HK-2 (cell line): ENCODE data around the gene SLC25A33.
"Not testable (repeated sequence)": the region's sequence is repeated elsewhere in the genome, so short reads cannot be mapped to it uniquely, and the experiment has no call there.

Experiments used
- DNase-seq: peaks from one replicate; pipeline ENCODE4 v3.0.0-alpha.2; 2018; ENCODE audit not compliant: unreplicated experiment

Gene SLC25A33

DNA sequence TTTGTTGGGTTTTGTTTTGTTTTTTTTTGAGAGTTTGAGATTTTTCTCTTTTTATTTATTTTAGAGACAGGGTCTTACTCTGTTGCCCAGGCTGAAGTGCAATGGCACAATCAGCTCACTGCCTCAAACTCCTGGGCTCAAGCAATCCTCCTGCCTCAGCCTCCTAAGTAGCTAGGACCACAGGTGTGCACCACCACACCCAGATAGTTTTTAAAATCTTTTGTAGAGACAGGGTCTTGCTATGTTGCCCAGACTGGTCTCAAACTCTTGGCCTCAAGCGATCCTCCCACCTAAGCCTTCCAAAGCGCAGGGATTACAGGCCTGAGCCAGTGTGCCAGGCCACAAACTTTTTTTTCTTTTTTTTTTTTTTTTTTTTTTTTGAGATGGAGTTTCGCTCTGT, 85.8 kb downstream of the SLC25A33 start:
- DNase-seq, result not testable (repeated sequence)

DNA sequence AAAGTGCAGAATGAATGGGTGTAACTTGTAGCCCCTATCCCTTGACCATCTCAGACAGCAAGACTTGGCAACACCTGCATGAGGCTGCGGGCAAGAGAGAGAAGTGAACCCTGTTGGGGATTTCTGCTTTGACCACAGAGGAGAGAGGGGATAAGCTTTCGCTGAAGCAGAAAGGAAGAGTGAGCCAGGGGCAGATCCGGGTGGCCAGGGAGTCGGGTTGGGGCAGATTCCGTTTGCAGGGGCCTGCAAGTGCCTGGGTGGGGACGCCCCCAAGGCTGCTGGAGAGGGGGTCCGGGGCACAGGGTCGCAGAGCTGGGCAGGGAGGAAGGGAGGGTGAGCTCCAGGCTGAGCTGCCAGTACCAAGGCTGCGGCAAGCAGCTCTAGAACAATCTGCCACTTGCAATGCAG, 86.9 kb downstream of the SLC25A33 start:
- no peak for DNase-seq

DNA sequence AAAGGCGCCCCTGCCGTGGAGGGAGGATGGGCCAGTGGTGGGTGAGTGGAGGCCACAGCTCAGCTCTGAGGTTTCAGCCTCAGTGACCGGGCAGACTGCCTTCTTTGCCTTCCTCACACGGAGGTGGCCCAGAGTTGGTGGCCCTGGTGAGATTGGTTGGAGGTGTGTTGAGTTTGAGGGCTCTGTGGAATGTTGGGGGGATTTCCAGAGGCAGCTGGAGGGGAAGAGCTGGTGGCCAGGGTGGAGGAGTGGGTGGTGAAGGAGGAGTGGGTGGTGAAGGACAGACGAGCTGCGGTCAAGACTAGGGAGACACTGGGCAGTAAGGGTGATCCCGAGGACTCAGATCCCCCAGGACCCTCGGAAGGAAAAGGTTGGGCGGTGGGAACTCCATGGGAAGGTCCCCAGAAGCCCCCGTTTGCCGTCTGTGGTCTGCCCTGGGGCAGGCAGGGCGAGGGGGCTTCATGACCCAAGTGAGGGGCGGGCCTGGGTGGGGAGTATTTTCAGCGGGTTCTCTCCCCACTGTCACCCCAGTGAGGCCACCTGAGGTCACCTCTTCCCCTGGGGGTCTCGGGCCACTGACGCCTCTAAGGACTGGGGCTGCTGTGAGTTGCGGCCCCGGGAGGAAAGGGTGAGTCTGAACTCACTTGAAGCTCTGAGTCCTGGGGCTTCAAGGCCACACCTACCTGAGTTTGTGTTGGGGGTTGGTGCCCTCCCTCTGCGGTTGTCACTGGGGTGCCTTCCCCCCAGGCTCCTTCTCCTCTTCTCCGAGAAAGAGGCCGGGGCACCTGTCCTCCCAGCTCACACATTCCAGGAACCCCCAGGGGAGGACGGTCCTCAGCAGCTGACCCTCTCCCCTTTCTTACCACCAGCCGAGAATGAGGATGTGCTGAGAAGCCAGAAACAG, 89.5 kb downstream of the SLC25A33 start:
- no peak for DNase-seq

DNA sequence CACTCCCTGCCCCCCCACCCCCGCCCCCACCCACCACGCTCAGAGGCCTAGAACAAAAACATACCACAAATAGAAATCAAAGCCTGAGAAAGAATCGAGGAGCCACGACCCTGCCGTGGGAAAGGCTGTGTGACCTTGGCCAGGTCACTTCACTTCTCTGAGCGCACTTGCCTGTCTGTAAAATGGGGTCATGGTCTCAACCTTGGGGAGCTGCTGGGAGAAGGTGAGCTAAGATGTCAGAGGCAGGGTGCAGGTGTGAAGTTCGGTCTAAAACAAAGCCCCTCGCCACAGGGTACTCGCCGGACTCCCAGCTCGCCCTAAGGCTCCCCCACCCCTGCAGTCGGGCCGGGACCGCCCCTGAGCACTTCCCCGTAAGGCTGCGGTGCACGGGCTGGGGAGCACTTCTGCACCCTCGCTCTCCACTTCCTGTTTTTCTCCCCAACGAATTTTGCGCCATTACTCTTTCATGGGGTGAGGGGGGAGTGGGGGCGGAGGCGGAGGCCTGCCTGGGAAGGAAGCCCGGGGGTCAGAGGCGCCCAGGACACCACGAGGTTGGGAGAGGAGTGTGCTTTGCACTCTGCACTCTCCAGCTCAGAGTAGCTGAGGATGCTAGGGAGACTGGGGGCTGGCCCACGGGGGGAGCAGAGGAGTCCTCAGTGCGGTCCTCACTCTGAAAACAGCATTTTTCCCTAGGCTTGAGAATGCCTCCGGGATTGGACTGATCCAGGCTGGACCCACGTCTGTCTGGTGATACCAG, 90.4 kb downstream of the SLC25A33 start:
- no peak for DNase-seq

DNA sequence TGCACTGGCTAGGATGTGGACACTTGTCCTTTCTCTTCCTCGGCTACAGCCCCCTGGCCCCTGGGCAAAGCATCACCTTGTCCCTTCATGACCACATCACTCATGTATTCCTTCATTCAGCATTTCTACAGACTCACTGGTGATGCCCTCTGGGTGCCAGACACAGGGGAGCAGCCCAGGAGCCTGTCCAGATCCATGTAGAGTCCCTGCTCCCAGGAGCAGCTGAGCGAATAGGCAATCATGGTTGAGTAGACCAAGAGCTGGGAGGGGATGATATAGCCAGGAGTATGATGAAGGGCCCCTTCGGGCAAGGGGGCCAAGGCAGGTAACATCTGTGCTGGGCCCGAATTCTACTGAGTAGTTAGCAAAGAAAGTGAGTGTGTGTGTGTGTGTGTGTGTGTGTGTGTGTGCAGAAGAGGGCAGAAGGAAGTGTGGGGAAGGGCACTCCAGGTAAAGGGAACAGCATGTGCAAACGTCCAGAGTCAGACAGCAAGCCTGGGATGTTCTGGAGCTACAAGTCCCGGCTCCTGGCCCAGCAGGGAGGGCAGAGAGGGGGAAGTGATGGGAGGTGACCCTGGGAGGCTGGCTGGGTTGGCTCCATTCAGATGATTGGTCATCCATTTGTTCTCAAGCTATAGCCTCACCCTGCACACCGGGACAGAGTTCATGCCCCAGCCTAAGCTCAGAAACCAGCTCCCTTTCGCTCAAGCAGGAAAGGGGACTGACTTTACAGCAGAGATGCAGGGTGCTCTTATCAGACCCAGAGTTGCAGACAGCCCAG, 91.3 kb downstream of the SLC25A33 start:
- DNase-seq, result no peak

DNA sequence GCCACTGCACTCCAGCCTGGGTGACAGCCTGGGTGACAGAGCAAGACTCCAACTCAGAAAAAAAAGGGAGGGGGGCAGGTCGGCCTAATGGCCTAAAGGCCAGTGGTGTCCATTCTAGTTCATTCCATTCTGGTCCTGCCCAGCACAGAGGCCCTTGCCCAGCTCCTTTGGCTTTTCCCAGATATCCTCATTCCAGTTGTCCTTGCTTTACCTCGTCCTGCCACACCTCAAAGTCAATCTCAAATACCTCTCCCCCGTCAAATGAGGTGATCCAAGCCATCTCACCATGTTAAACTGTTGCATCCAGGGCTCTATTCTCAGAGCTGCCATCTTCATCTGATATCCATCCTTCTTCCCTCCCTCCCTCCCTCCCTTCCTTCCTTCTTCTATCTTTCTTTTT, 92.3 kb downstream of the SLC25A33 start:
- DNase-seq, result no peak

DNA sequence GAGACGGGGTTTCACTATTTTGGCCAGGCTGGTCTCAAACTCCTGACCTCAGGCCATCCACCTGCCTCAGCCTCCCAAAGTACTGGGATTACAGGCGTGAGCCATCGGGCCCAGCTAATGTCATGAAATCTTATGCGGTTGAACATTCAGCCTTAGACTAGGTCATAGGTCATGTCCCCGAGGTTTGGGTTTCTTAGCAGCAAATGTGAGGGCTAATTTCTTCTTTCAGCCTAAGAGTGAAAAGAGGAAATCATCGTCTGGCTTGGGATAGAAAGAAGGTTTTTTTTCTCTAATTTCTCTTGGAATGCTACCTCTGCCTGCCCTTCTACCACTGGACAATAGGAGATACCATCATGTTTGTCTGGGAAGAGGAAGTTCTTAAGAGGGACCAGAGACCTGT, 94.2 kb downstream of the SLC25A33 start:
- no peak for DNase-seq

DNA sequence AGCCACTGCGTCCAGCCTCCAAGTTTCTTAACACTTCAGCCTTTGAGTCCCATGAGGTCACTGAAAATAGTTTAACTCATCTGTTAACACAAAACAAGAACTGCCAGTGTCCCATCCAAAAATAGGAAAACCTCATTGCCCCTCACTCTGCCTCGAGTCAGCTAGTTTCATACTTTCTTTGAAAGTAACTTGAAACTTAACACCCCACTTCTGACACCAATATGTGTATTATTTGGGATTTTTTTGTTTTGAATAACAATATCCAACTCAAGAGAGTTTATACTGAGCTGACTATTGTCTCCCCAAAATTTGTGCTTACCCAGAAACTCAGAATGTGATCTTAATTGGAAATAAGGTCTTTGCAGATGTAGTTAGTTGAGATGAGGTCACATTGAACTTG, 95.3 kb downstream of the SLC25A33 start:
- no peak for DNase-seq
